IPS DF 4.7 (cell line): Measurements from ENCODE around the gene CRACR2B.

Experiments used
- DNase-seq: peaks from one replicate; pipeline ENCODE4 v3.0.0-alpha.2; 2013; ENCODE audit warnings: low spot score; ENCODE audit errors: extremely low read depth

The CRACR2B gene

GRCh38 chr11:867856-868358, 40.2 kb downstream of the CRACR2B start:
- no peak for DNase-seq

- DNase-seq = no peak
These were observed 40.7 kb downstream of the CRACR2B start for GRCh38 chr11:868394-868793.

- no peak for DNase-seq
These were observed 41.1 kb downstream of the CRACR2B start for GRCh38 chr11:868802-869201.

GRCh38 chr11:869399-870126, 41.8 kb downstream of the CRACR2B start:
- DNase-seq = no peak

- no peak for DNase-seq
These were observed 42.4 kb downstream of the CRACR2B start for GRCh38 chr11:870127-870413.

- DNase-seq = no peak
These were observed 42.7 kb downstream of the CRACR2B start for GRCh38 chr11:870418-870817.

GRCh38 chr11:871472-871871, 43.8 kb downstream of the CRACR2B start:
- DNase-seq = no peak

GRCh38 chr11:872799-873198, 45.1 kb downstream of the CRACR2B start:
- DNase-seq = no peak

GRCh38 chr11:873706-874105, 46.0 kb downstream of the CRACR2B start:
- DNase-seq = no peak

- DNase-seq = no peak
These were observed 47.5 kb downstream of the CRACR2B start for GRCh38 chr11:875203-875602.

GRCh38 chr11:875769-876301, 48.1 kb downstream of the CRACR2B start:
- DNase-seq = no peak

- no peak for DNase-seq
These were observed 48.8 kb downstream of the CRACR2B start for GRCh38 chr11:876545-876944.

GRCh38 chr11:877565-877964, 49.8 kb downstream of the CRACR2B start:
- DNase-seq = no peak

GRCh38 chr11:880447-880846, 52.7 kb downstream of the CRACR2B start:
- no peak for DNase-seq
